Neural progenitor cell (in vitro differentiated cells): ENCODE measurements around the gene MARCHF3.

Experiments
- CTCF ChIP-seq: fragments of 200-600 bp; sonication (generic); IDR thresholded peaks from 2 replicates; pipeline ENCODE4 v1.5.1; 2017; ENCODE audit warnings: antibody characterized with exemption, mild to moderate bottlenecking
- EZH2phosphoT487 ChIP-seq: fragments of 200-600 bp; sonication (generic); IDR thresholded peaks from 2 replicates; pipeline ENCODE4 v1.6.1; 2017; ENCODE audit warnings: antibody characterized with exemption

- no peak for TF ChIP-seq CTCF
- no peak for TF ChIP-seq EZH2phosphoT487
These were observed 25.6 kb downstream of the MARCHF3 start for GRCh38 chr5:127004721-127005120.
